ENCODE data around the gene LRRC52. TPM values are rescaled to one million over a fixed set of nuclear protein-coding genes. Genes with fewer than 3 reads are reported as not detected.

LRRC52 gene
- total RNA-seq, 4 donors from 2014 or later, result not detected

- DNase-seq (ENCODE audit: low spot score in 2 of 2), result no peak
- H3K4me3 ChIP-seq (ENCODE audit: low read depth, poor library complexity, severe bottlenecking), result no peak overlapping the region
- WGBS, 2 donors, result 79 to 87% methylated on average over 7 of the region's 7 CpGs
- intact Hi-C loops (cut with DNase I; ENCODE audit: low total_unique reads), result no loop called here
- no peak for TF ChIP-seq POLR2A (IDR thresholded peaks at IDR 0.05)
- TF ChIP-seq, protein P1, sequence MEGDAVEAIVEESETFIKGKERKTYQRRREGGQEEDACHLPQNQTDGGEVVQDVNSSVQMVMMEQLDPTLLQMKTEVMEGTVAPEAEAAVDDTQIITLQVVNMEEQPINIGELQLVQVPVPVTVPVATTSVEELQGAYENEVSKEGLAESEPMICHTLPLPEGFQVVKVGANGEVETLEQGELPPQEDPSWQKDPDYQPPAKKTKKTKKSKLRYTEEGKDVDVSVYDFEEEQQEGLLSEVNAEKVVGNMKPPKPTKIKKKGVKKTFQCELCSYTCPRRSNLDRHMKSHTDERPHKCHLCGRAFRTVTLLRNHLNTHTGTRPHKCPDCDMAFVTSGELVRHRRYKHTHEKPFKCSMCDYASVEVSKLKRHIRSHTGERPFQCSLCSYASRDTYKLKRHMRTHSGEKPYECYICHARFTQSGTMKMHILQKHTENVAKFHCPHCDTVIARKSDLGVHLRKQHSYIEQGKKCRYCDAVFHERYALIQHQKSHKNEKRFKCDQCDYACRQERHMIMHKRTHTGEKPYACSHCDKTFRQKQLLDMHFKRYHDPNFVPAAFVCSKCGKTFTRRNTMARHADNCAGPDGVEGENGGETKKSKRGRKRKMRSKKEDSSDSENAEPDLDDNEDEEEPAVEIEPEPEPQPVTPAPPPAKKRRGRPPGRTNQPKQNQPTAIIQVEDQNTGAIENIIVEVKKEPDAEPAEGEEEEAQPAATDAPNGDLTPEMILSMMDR (IDR thresholded peaks at IDR 0.05), result no peak
Measured at GRCh38 chr1:165562571-165562970, 18.8 kb downstream of the LRRC52 start.

GRCh38 chr1:165563551-165563950, 19.8 kb downstream of the LRRC52 start:
- intact Hi-C loops (cut with DNase I; ENCODE audit: low total_unique reads), result no loop called here
- no peak overlapping the region for H3K4me3 ChIP-seq (ENCODE audit: low read depth, poor library complexity, severe bottlenecking)
- no peak for TF ChIP-seq POLR2A (IDR thresholded peaks at IDR 0.05)
- TF ChIP-seq, protein P1 (IDR thresholded peaks at IDR 0.05), result no peak
- DNase-seq (ENCODE audit: low spot score in 2 of 2), result no peak
- WGBS, 2 donors, result 93 to 95% methylated on average over 12 to 15 of the region's 15 CpGs

- WGBS, 2 donors, result 74 to 81% methylated on average over 3 to 4 of the region's 4 CpGs
- no peak overlapping the region for H3K4me3 ChIP-seq (ENCODE audit: low read depth, poor library complexity, severe bottlenecking)
- DNase-seq (ENCODE audit: low spot score in 2 of 2), result no peak
- TF ChIP-seq, protein P1 (IDR thresholded peaks at IDR 0.05), result no peak
- no peak for TF ChIP-seq POLR2A (IDR thresholded peaks at IDR 0.05)
- intact Hi-C loops (cut with DNase I; ENCODE audit: low total_unique reads), result no loop called here
Measured at GRCh38 chr1:165564561-165564960, 20.8 kb downstream of the LRRC52 start.

DNA sequence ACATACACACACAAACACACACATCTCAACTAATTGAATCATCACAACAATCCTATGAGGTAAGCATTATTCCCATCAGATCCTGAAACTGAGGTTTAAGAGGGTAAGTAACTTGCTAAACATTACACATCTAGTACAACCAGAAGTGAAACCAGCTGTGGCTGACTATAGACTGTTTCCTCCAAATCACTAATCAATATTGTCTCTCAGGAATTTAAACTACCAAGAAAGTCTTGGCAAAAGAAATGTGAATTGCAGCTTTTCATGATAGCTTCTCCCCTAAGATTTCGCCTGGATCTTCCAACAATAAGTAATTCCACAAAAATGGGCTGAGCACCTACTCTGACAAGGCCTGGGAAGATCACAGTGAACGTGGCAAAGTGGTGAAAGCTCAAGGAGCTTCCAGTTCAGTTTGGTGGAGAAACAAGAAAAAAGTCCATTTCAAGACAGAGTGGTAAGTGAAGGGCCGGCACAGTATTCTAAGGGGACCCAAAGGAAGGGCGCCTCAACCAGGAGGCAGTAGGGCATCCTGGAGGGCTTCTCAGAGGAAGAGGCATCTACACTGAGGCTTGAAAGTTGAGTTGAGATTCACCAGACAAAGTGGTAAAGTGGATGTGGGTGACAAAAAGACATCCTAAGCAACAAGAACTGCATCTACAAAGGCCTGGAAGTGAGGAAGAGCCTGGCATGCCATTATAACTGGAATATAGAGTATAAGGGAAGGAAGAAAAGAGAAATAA, 22.1 kb downstream of the LRRC52 start:
- DNase-seq (ENCODE audit: low spot score in 2 of 2), result no peak
- intact Hi-C loops (cut with DNase I; ENCODE audit: low total_unique reads), result no loop called here
- TF ChIP-seq, protein P1 (IDR thresholded peaks at IDR 0.05), result no peak
- TF ChIP-seq POLR2A (IDR thresholded peaks at IDR 0.05), result no peak
- 84 to 89% methylated on average over 4 of the region's 4 CpGs for WGBS, 2 donors
- no peak overlapping the region for H3K4me3 ChIP-seq (ENCODE audit: low read depth, poor library complexity, severe bottlenecking)

DNA sequence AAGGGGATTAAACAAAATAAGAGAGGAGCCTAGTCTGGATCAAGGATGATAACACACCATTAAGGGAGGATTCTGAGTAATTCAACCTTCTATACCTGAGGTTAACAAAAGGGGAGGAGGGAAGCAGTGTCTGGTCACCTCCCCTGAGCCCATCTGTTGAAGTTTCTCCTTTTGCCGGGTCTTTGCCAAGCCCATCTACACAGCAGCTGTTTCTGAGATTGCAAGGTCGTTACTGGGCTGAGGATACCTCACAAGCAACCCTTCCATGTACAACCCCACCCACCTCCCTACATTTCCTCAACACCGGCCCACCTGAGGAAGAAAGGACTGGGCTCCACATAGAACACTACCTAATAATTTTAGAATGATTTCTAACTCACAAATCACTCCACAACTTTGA, 26.3 kb downstream of the LRRC52 start:
- H3K4me3 ChIP-seq (ENCODE audit: low read depth, poor library complexity, severe bottlenecking), result no peak overlapping the region
- no peak for DNase-seq (ENCODE audit: low spot score in 2 of 2)
- 50 to 65% methylated on average over 3 of the region's 3 CpGs for WGBS, 2 donors
- TF ChIP-seq POLR2A (IDR thresholded peaks at IDR 0.05), result no peak
- TF ChIP-seq, protein P1 (IDR thresholded peaks at IDR 0.05), result no peak
- intact Hi-C loops (cut with DNase I; ENCODE audit: low total_unique reads), result no loop called here

- TF ChIP-seq POLR2A (IDR thresholded peaks at IDR 0.05), result no peak
- TF ChIP-seq, protein P1 (IDR thresholded peaks at IDR 0.05), result no peak
- intact Hi-C loops (cut with DNase I; ENCODE audit: low total_unique reads), result no loop called here
- no peak overlapping the region for H3K4me3 ChIP-seq (ENCODE audit: low read depth, poor library complexity, severe bottlenecking)
- DNase-seq (ENCODE audit: low spot score in 2 of 2), result no peak
- WGBS, 2 donors, result 89 to 100% methylated on average over 1 of the region's 1 CpG
Measured at GRCh38 chr1:165573787-165574186, 30.0 kb downstream of the LRRC52 start.
